Activated B cell treated with CpG ODN at 0.5 μM for 24 hours (primary cell): Measurements from ENCODE around the gene CLMP. TPM values are rescaled to one million over a fixed set of nuclear protein-coding genes. Genes with fewer than 3 reads are reported as not detected.

Source experiments
- ATAC-seq: fragments of 200-7000 bp; cut with Tn5 transposase; one replicate; pipeline ENCODE4 v1.10.0; 2021; ENCODE audit warnings: low read depth, mild to moderate bottlenecking, moderate library complexity
- CTCF ChIA-PET: fragments of 350-600 bp; sonication (Branson Sonifier 250); formaldehyde crosslinking; loops from one replicate; lab custom pipeline; 2021; ENCODE audit warnings: antibody characterized with exemption; lab: Charles Lee
- POLR2A ChIA-PET: fragments of 350-600 bp; sonication (Branson Sonifier 250); formaldehyde crosslinking; loops from one replicate; lab custom pipeline; 2021; ENCODE audit warnings: antibody characterized with exemption; lab: Charles Lee
- DNase-seq: peaks from one replicate; pipeline ENCODE4 v3.0.0; 2022
- H3K27ac Mint-ChIP-seq: one replicate; pipeline ENCODE4 v1.8.0; 2020; ENCODE audit warnings: mixed read lengths
- H3K27me3 Mint-ChIP-seq: one replicate; pipeline ENCODE4 v1.8.0; 2021; ENCODE audit warnings: mixed read lengths
- H3K36me3 Mint-ChIP-seq: one replicate; pipeline ENCODE4 v1.8.0; 2021; ENCODE audit warnings: low read depth, mixed read lengths
- H3K4me1 Mint-ChIP-seq: one replicate; pipeline ENCODE4 v1.8.0; 2021; ENCODE audit warnings: mixed read lengths
- H3K4me3 Mint-ChIP-seq: one replicate; pipeline ENCODE4 v1.8.0; 2020; ENCODE audit warnings: mild to moderate bottlenecking, mixed read lengths
- H3K9me3 Mint-ChIP-seq: one replicate; pipeline ENCODE4 v1.8.0; 2020; ENCODE audit warnings: mixed read lengths
- CTCF ChIP-seq: fragments of 200-600 bp; IDR thresholded peaks from one replicate; pipeline ENCODE4 v1.8.0; 2022; ENCODE audit warnings: antibody characterized with exemption, mild to moderate bottlenecking
- intact Hi-C: fragments of 100-400 bp; cut with micrococcal nuclease; formaldehyde crosslinking; loops from one replicate; pipeline ENCODE4 v1.15.1; 2024
- total RNA-seq: library from RNA; stranded (reverse); gene quantifications from 2 replicates; pipeline ENCODE4 v1.2.3, GENCODE V29; 2022

The CLMP gene
- total RNA-seq, 1 donor from 2014 or later, result not detected

- Mint-ChIP-seq H3K27ac (no peak overlapping the region), H3K4me1 (no peaks in the 10 kb centered on the region), H3K36me3 (no peaks in the 10 kb centered on the region), H3K27me3 (peaks cover 42% of the 10 kb centered on the region), H3K4me3 (no peak overlapping the region), H3K9me3 (no peaks in the 10 kb centered on the region)
- ChIA-PET POLR2A (no interaction called here), CTCF (no interaction called here)
- no peak for TF ChIP-seq CTCF
- intact Hi-C loops, result no loop called here
- no peak for ATAC-seq
- no peak for DNase-seq
Observed at GRCh38 chr11:123188508-123189165, 6.4 kb downstream of the CLMP start.

- no peak for DNase-seq
- ChIA-PET CTCF (no interaction called here), POLR2A (no interaction called here)
- Mint-ChIP-seq H3K27ac (no peak overlapping the region), H3K27me3 (peaks cover 36% of the 10 kb centered on the region), H3K36me3 (no peaks in the 10 kb centered on the region), H3K4me1 (no peaks in the 10 kb centered on the region), H3K9me3 (no peaks in the 10 kb centered on the region), H3K4me3 (no peak overlapping the region)
- no peak for TF ChIP-seq CTCF
- ATAC-seq, result no peak
- intact Hi-C loops, result no loop called here
Observed at GRCh38 chr11:123187665-123188507, 7.2 kb downstream of the CLMP start.

GRCh38 chr11:123187248-123187647 is 7.8 kb downstream of the CLMP start:
- intact Hi-C loops, result no loop called here
- H3K27me3 Mint-ChIP-seq, result peaks cover 30% of the 10 kb centered on the region
- H3K4me1 Mint-ChIP-seq, result no peaks in the 10 kb centered on the region
- ChIA-PET CTCF (no interaction called here), POLR2A (no interaction called here)
- ATAC-seq (no peak), DNase-seq (no peak)
- TF ChIP-seq CTCF, result no peak
- no peak overlapping the region for H3K4me3 Mint-ChIP-seq
- H3K36me3 Mint-ChIP-seq, result no peaks in the 10 kb centered on the region
- no peaks in the 10 kb centered on the region for H3K9me3 Mint-ChIP-seq
- no peak overlapping the region for H3K27ac Mint-ChIP-seq

GRCh38 chr11:123186286-123186685 is 8.8 kb downstream of the CLMP start:
- no peaks in the 10 kb centered on the region for H3K4me1 Mint-ChIP-seq
- POLR2A ChIA-PET, result no interaction called here
- intact Hi-C loops, result no loop called here
- H3K4me3 Mint-ChIP-seq, result no peak overlapping the region
- TF ChIP-seq CTCF, result no peak
- DNase-seq, result no peak
- no peak for ATAC-seq
- H3K27me3 Mint-ChIP-seq, result peaks cover 31% of the 10 kb centered on the region
- H3K27ac Mint-ChIP-seq, result no peak overlapping the region
- CTCF ChIA-PET, result no interaction called here
- no peaks in the 10 kb centered on the region for H3K36me3 Mint-ChIP-seq
- no peaks in the 10 kb centered on the region for H3K9me3 Mint-ChIP-seq

GRCh38 chr11:123185326-123185725 is 9.7 kb downstream of the CLMP start:
- no peak for TF ChIP-seq CTCF
- intact Hi-C loops, result no loop called here
- ChIA-PET POLR2A (no interaction called here), CTCF (no interaction called here)
- H3K27me3 Mint-ChIP-seq, result peaks cover 29% of the 10 kb centered on the region
- H3K36me3 Mint-ChIP-seq, result no peaks in the 10 kb centered on the region
- ATAC-seq (no peak), DNase-seq (no peak)
- no peak overlapping the region for H3K4me3 Mint-ChIP-seq
- no peak overlapping the region for H3K27ac Mint-ChIP-seq
- no peaks in the 10 kb centered on the region for H3K4me1 Mint-ChIP-seq
- H3K9me3 Mint-ChIP-seq, result no peaks in the 10 kb centered on the region
